H1 (cell line): ENCODE data around the gene MARCHF9. TPM values are rescaled to one million over a fixed set of nuclear protein-coding genes. Genes with fewer than 3 reads are reported as not detected.

Source experiments
- CTCF ChIA-PET: fragments of 300-600 bp; sonication (Branson Sonifier 250); formaldehyde crosslinking; loops from one replicate; lab custom pipeline; 2021; ENCODE audit not compliant: partially characterized antibody; lab: Charles Lee
- POLR2A ChIA-PET: fragments of 300-600 bp; sonication (Branson Sonifier 250); formaldehyde crosslinking; loops from one replicate; lab custom pipeline; 2021; ENCODE audit warnings: inconsistent platforms; ENCODE audit not compliant: partially characterized antibody; lab: Charles Lee
- DNase-seq, 2 experiments: peaks; one replicate each; pipeline versions ENCODE4 v3.0.0 to v3.0.0-alpha.2; 2010 to 2022; ENCODE audit warnings: low spot score in 2 of 2, low read depth in 1 of 2, mixed read lengths in 1 of 2
- FAIRE-seq: peaks from 2 replicates; lab custom pipeline; 2011; peaks lifted over from hg19 to GRCh38; lab: Jason Lieb, UNC
- H2AFZ ChIP-seq: 2 replicates; pipeline ENCODE4 v1.8.1; 2012; ENCODE audit warnings: low read length, inconsistent platforms
- H2AK5ac ChIP-seq: 2 replicates; pipeline ENCODE4 v1.6.1; 2013; ENCODE audit warnings: low read depth, low read length
- H2BK120ac ChIP-seq: replicated peaks from 2 replicates; pipeline ENCODE3; 2013; ENCODE audit warnings: low read depth, low read length, inconsistent platforms
- H2BK12ac ChIP-seq: 2 replicates; pipeline ENCODE4 v1.6.1; 2013; ENCODE audit warnings: low read depth, low read length
- H2BK15ac ChIP-seq: 2 replicates; pipeline ENCODE4 v1.6.1; 2013; ENCODE audit warnings: low read length
- H2BK20ac ChIP-seq: 2 replicates; pipeline ENCODE4 v1.6.1; 2013; ENCODE audit warnings: low read length
- H2BK5ac ChIP-seq: 2 replicates; pipeline ENCODE4 v1.6.1; 2013; ENCODE audit warnings: low read depth, low read length
- H3K14ac ChIP-seq: 2 replicates; pipeline ENCODE4 v1.6.1; 2013; ENCODE audit warnings: inconsistent platforms; ENCODE audit not compliant: insufficient read length
- H3K18ac ChIP-seq: 2 replicates; pipeline ENCODE4 v1.6.1; 2013; ENCODE audit warnings: low read length; ENCODE audit errors: extremely low read depth
- H3K23ac ChIP-seq: 2 replicates; pipeline ENCODE4 v1.6.1; 2013; ENCODE audit warnings: inconsistent platforms; ENCODE audit not compliant: insufficient read length
- H3K23me2 ChIP-seq: 2 replicates; pipeline ENCODE4 v1.6.1; 2013; ENCODE audit warnings: low read depth, low read length
- H3K27ac ChIP-seq: 2 replicates; pipeline ENCODE4 v1.6.1; 2011; ENCODE audit warnings: low read depth, low read length, inconsistent platforms
- H3K27me3 ChIP-seq, 4 experiments: replicated peaks in 1 of 4; 1 replicate in 1 of 4; 2 replicates in 3 of 4; pipeline versions ENCODE4 v1.6.1 to v1.8.1; 2011 to 2013; ENCODE audit warnings: low read length in 3 of 4, mild to moderate bottlenecking in 3 of 4, inconsistent platforms in 2 of 4, mixed read lengths in 2 of 4, moderate library complexity in 1 of 4; ENCODE audit not compliant: control insufficient read depth in 3 of 4, insufficient read depth in 3 of 4; ENCODE audit errors: extremely low read depth in 1 of 4
- H3K36me3 ChIP-seq, 4 experiments: 2 replicates each; pipeline versions ENCODE4 v1.6.1 to v1.8.1; 2011 to 2013; ENCODE audit warnings: mild to moderate bottlenecking in 4 of 4, low read length in 3 of 4, moderate library complexity in 2 of 4, control low read depth in 1 of 4, inconsistent platforms in 1 of 4; ENCODE audit not compliant: insufficient read depth in 4 of 4, control insufficient read depth in 2 of 4
- H3K4ac ChIP-seq: replicated peaks from 2 replicates; pipeline ENCODE3; 2013; ENCODE audit warnings: low read length, low read depth, mixed read lengths, inconsistent platforms; ENCODE audit not compliant: insufficient read length
- H3K4me1 ChIP-seq, 4 experiments: replicated peaks in 1 of 4; 1 replicate in 1 of 4; 2 replicates in 3 of 4; pipeline versions ENCODE4 v1.6.1 to v1.8.1; 2011 to 2013; ENCODE audit warnings: low read length in 3 of 4, inconsistent platforms in 2 of 4, mixed read lengths in 1 of 4; ENCODE audit not compliant: insufficient read depth in 4 of 4, control insufficient read depth in 3 of 4
- H3K4me2 ChIP-seq, 2 experiments: 2 replicates each; pipeline versions ENCODE4 v1.6.1 to v1.8.1; 2011 to 2013; ENCODE audit warnings: low read depth in 2 of 2, low read length in 2 of 2, control low read depth in 1 of 2, inconsistent platforms in 1 of 2, mild to moderate bottlenecking in 1 of 2; ENCODE audit not compliant: insufficient read depth in 1 of 2
- H3K4me3 ChIP-seq, 4 experiments: fragments of 200-600, 300-600 bp in 1 of 4; sonication (generic), shearing (Covaris generic), sonication (Bioruptor Twin) in 1 of 4; 2 replicates each; pipeline versions ENCODE4 v1.5.1 to v1.8.1; 2011 to 2016; ENCODE audit warnings: low read length in 4 of 4, low read depth in 3 of 4, control low read depth in 2 of 4, inconsistent platforms in 2 of 4, mild to moderate bottlenecking in 2 of 4, mixed read lengths in 1 of 4, moderate library complexity in 1 of 4; ENCODE audit not compliant: insufficient read depth in 2 of 4; ENCODE audit errors: extremely low read depth in 1 of 4
- H3K56ac ChIP-seq: replicated peaks from 2 replicates; pipeline ENCODE3; 2013; ENCODE audit warnings: low read depth, mild to moderate bottlenecking, mixed read lengths, low read length, inconsistent platforms; ENCODE audit not compliant: insufficient read length
- H3K79me1 ChIP-seq: 2 replicates; pipeline ENCODE4 v1.6.1; 2013; ENCODE audit warnings: low read depth, low read length, control low read depth
- H3K79me2 ChIP-seq, 2 experiments: 2 replicates each; pipeline versions ENCODE4 v1.6.1 to v1.8.1; 2012 to 2013; ENCODE audit warnings: low read length in 2 of 2, mild to moderate bottlenecking in 2 of 2, inconsistent platforms in 1 of 2; ENCODE audit not compliant: insufficient read depth in 2 of 2, control insufficient read depth in 1 of 2
- H3K9ac ChIP-seq, 4 experiments: replicated peaks in 1 of 4; 1 replicate in 1 of 4; 2 replicates in 3 of 4; pipeline versions ENCODE4 v1.6.1 to v1.8.1; 2011 to 2013; ENCODE audit warnings: low read depth in 3 of 4, low read length in 3 of 4, control low read depth in 2 of 4, mild to moderate bottlenecking in 2 of 4, moderate library complexity in 2 of 4, inconsistent platforms in 1 of 4; ENCODE audit errors: extremely low read depth in 1 of 4
- H3K9me3 ChIP-seq, 2 experiments: 2 replicates each; pipeline versions ENCODE4 v1.6.1 to v1.8.1; 2012 to 2013; ENCODE audit warnings: mild to moderate bottlenecking in 2 of 2, moderate library complexity in 2 of 2, control low read depth in 1 of 2, inconsistent platforms in 1 of 2, low read depth in 1 of 2, low read length in 1 of 2, mixed read lengths in 1 of 2; ENCODE audit not compliant: insufficient read depth in 2 of 2
- H4K20me1 ChIP-seq, 2 experiments: replicated peaks in 1 of 2; 2 replicates each; pipeline versions ENCODE3 to v1.8.1; 2011 to 2013; ENCODE audit warnings: inconsistent platforms in 2 of 2, low read length in 2 of 2, mild to moderate bottlenecking in 1 of 2; ENCODE audit not compliant: insufficient read depth in 2 of 2, control insufficient read depth in 1 of 2
- H4K5ac ChIP-seq: 2 replicates; pipeline ENCODE4 v1.6.1; 2013; ENCODE audit warnings: low read length, low read depth, mixed read lengths, inconsistent platforms; ENCODE audit not compliant: insufficient read length
- H4K8ac ChIP-seq: 2 replicates; pipeline ENCODE4 v1.8.0; 2013; ENCODE audit warnings: mild to moderate bottlenecking, moderate library complexity, low read length, inconsistent platforms; ENCODE audit not compliant: insufficient read depth; ENCODE audit errors: extremely low read depth
- H4K91ac ChIP-seq: replicated peaks from 2 replicates; pipeline ENCODE3; 2013; ENCODE audit warnings: low read length, mixed read lengths, inconsistent platforms; ENCODE audit not compliant: insufficient read length
- EGR1 ChIP-seq: IDR thresholded peaks from 2 replicates; pipeline ENCODE4 v1.6.1; 2011; ENCODE audit warnings: low read depth, low read length, borderline replicate concordance
- WGBS, 2 experiments: shearing (Covaris generic) in 1 of 2; methylation state at CpG; one replicate each; pipeline versions ENCODE4 v1.1.6 to v1.1.7; 2013 to 2015; ENCODE audit warnings: low lambda C conversion rate in 2 of 2, mixed read lengths in 2 of 2, inconsistent platforms in 1 of 2, low coverage in 1 of 2, missing lambda C conversion rate in 1 of 2; ENCODE audit not compliant: insufficient replicate concordance in 2 of 2, insufficient coverage in 1 of 2, insufficient read length in 1 of 2; ENCODE audit errors: extremely low coverage in 1 of 2, missing lambda C conversion rate in 1 of 2; 5-methylcytosine and 5-hydroxymethylcytosine counted together
- polyA plus RNA-seq, 7 experiments: library from polyadenylated mRNA; depleted of rRNA in 3 of 7; stranded (reverse) in 5 of 7; unstranded in 2 of 7; fragments of >200 nt in 5 of 7; fragments of 200-250 nt in 2 of 7; gene quantifications; 1 replicate in 5 of 7; 2 replicates in 1 of 7; 4 replicates in 1 of 7; pipeline versions ENCODE4 v1.2.1 to v1.2.3, GENCODE V29; 2011 to 2013; ENCODE audit warnings: missing spikeins in 2 of 7, mixed read lengths in 2 of 7
- total RNA-seq: library from RNA; stranded (reverse); fragmentation: NEBNext Ultra II Directional; extraction: Animal tissue kit (Norgen Biotek cat#: 25700); gene quantifications from 2 replicates; pipeline ENCODE4 v1.2.1, GENCODE V29; 2021

MARCHF9 gene
- total and polyA plus RNA-seq, 2 of the 8 experiments (the other 6 are each of a cell fraction or from before 2014, with no cell fraction given), result 6.4 to 7.8 TPM

DNA sequence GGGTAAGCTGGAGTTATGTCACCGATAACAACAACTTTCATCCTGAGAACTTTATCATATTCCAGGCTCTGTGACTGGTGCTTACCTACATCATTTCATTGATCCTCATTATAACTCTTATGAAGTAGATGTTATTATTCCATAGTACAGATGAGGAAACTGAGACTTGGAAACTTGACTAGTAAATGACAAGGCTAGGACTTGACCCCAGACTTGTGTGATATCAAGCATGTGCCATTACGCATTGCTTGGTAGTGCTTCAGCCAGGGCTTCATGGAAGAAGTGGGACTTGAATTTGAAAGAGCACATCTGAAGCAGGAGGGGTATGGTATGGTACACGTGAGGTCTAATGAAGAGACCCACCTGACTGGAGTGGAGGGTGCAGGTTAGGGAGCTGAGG is 51.8 kb downstream of the MARCHF9 start:
- Histone ChIP-seq H4K20me1 (no peaks in the 10 kb centered on the region), H3K4me2 (no peak overlapping the region), H4K8ac (no peak overlapping the region), H2AFZ (no peak overlapping the region), H3K79me1 (no peaks in the 10 kb centered on the region), H2BK12ac (no peak overlapping the region), H3K9ac (no peak overlapping the region), H3K4me3 (no peak overlapping the region), H3K4ac (no peak overlapping the region), H3K18ac (no peak overlapping the region), H3K9me3 (no peaks in the 10 kb centered on the region), H2BK5ac (no peak overlapping the region), H3K23me2 (no peaks in the 10 kb centered on the region), H4K91ac (no peak overlapping the region), H3K56ac (no peak overlapping the region), H3K36me3 (peaks cover 0 to 3% (median 0%) of the 10 kb centered on the region in 4 experiments; a peak in 3 of 8 replicates), H3K23ac (no peak overlapping the region), H3K14ac (no peak overlapping the region), H3K4me1 (peaks cover 0 to 2% (median under 1%) of the 10 kb centered on the region in 4 experiments; a peak in 1 of 7 replicates), H4K5ac (no peak overlapping the region), H3K27me3 (no peaks in the 10 kb centered on the region), H2BK120ac (no peak overlapping the region), H2BK15ac (no peak overlapping the region), H2AK5ac (no peak overlapping the region), H3K79me2 (no peaks in the 10 kb centered on the region), H3K27ac (no peak overlapping the region), H2BK20ac (no peak overlapping the region)
- no peak for TF ChIP-seq EGR1
- DNase-seq, result no peak
- no peak for FAIRE-seq
- 94% methylated on average over 3 of the region's 3 CpGs; no CpG with 5 or more reads in 1 of the 2 experiments for WGBS, 2 experiments
- CTCF ChIA-PET, result interaction anchor here (0.7 to 1.7 kb wide), 7 partner anchors 8 to 99 kb away, joined by 3 to 7 read pairs (median 3); partner anchors contain the start of gene AVIL
- POLR2A ChIA-PET, result interaction anchor here (0.6 to 1.6 kb wide), 8 partner anchors 9 to 102 kb away, joined by 3 to 6 read pairs (median 4); partner anchors contain the start of gene AVIL
